ENCODE results near the gene ENDOU. TPM values are rescaled to one million over a fixed set of nuclear protein-coding genes. Genes with fewer than 3 reads are reported as not detected.

The ENDOU gene
- polyA plus RNA-seq, 3 donors = 0.17 to 0.40 TPM; not detected in 1

DNA sequence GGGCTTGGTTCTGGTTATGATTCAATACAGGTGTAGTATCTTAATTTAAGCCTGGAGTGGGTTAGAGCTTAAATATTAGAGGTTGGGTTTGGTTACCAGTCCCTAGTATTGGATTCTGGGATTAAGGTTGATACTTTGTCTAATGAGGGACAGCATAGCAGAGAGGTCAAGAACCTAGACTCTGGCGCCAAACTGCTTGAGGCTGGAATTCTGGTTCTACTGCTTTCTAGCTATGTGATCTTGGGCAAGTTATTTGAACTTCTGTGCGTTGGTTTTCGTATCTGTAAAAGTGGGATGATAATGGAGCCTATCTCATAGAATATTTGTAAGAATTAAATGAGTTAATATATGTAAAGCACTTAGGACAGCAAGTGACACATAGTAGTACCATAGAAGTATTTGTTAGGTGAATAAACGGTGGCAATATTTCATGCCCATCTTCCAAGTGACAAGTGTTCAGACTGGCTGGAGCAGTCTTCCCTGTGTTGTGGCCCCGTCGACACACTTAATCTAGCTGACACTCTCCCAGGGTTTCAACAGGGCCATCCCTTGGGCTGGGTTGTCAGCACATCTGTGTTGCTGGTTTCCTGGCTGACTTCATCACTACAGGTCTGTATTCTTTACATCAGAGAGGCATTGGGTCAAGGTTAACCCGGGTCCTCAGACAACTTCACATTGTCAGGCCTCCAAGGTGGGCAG, 3.0 kb downstream of the ENDOU start:
- Histone ChIP-seq H3K4me2 (replicated peaks; ENCODE audit: extremely low read depth, low read length, poor library complexity, severe bottlenecking) (no peak overlapping the region), H3K4me1 (ENCODE audit: control insufficient read depth in 1 of 2, insufficient read depth in 2 of 2, low read length in 2 of 2) (peaks cover 16 to 24% of the 10 kb centered on the region in 2 donors), H3K9me3 (replicated peaks in 1 of 2; ENCODE audit: control insufficient read depth in 1 of 2, insufficient read depth in 1 of 2, low read length in 2 of 2) (no peaks in the 10 kb centered on the region), H3K27ac (ENCODE audit: low read depth in 1 of 2, low read length in 2 of 2) (no peak overlapping the region), H3K36me3 (replicated peaks in 1 of 2; ENCODE audit: control insufficient read depth in 1 of 2, insufficient read depth in 2 of 2, low read length in 2 of 2) (peaks cover 0 to 27% of the 10 kb centered on the region in 2 donors), H3K9ac (ENCODE audit: insufficient read depth, low read length, poor library complexity, severe bottlenecking) (no peak overlapping the region), H3K27me3 (ENCODE audit: control insufficient read depth in 2 of 2, insufficient read depth in 2 of 2, low read length in 2 of 2) (no peaks in the 10 kb centered on the region), H3K79me2 (ENCODE audit: insufficient read depth, low read length) (no peaks in the 10 kb centered on the region), H4K20me1 (ENCODE audit: insufficient read depth, low read length) (no peaks in the 10 kb centered on the region), H2AFZ (ENCODE audit: insufficient read depth, low read depth, low read length, poor library complexity, severe bottlenecking) (no peak overlapping the region), H3K4me3 (replicated peaks in 1 of 3; ENCODE audit: low read depth in 2 of 3, low read length in 3 of 3) (no peak overlapping the region)
- intact Hi-C loops (cut with micrococcal nuclease) = no loop called here
- Mint-ChIP-seq H3K27ac (peak overlapping the region in 1 of 7 donors; percentile 5), H3K4me1 (peaks cover 26% of the 10 kb centered on the region), H3K27me3 (ENCODE audit: low read depth in 3 of 3) (peaks cover 4 to 15% (median 5%) of the 10 kb centered on the region in 3 donors), H3K36me3 (peaks cover 41 to 56% of the 10 kb centered on the region in 2 donors), H3K9me3 (peaks cover 0 to 4% (median 0%) of the 10 kb centered on the region in 7 donors), H3K4me3 (no peak overlapping the region)
- DNase-seq = no peak
- TF ChIP-seq, protein P1, sequence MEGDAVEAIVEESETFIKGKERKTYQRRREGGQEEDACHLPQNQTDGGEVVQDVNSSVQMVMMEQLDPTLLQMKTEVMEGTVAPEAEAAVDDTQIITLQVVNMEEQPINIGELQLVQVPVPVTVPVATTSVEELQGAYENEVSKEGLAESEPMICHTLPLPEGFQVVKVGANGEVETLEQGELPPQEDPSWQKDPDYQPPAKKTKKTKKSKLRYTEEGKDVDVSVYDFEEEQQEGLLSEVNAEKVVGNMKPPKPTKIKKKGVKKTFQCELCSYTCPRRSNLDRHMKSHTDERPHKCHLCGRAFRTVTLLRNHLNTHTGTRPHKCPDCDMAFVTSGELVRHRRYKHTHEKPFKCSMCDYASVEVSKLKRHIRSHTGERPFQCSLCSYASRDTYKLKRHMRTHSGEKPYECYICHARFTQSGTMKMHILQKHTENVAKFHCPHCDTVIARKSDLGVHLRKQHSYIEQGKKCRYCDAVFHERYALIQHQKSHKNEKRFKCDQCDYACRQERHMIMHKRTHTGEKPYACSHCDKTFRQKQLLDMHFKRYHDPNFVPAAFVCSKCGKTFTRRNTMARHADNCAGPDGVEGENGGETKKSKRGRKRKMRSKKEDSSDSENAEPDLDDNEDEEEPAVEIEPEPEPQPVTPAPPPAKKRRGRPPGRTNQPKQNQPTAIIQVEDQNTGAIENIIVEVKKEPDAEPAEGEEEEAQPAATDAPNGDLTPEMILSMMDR (IDR thresholded peaks at IDR 0.05) = no peak
- 92% methylated on average over 5 of the region's 7 CpGs for WGBS (ENCODE audit: insufficient coverage)

DNA sequence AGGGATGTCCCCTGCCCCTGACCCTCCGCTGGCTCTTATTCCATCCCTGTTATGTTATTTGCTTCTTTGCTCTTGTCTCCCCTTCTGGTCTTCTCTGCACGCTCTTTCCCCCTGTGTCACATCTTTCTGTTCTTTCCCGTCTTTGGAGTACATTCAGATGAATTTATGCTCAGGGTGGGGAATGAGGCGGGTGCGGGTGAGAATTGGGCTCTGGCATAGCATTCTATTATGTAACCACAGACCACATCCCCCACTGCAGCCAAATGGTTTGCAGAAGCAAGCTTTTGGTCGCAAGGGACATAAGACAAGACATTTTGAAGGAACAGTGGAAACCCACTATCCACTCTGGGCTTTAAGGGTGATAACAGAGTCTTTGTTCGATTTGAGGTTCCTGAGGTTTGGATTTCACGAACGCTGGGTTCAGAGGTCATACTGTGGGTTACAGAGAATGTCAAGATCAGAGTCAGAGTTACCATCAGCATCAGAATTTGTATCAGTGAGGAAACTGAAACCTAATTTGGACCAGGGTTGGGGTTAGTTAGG, 3.8 kb downstream of the ENDOU start:
- H3K4me1 ChIP-seq (ENCODE audit: control insufficient read depth in 1 of 2, insufficient read depth in 2 of 2, low read length in 2 of 2) = peaks cover 21 to 23% of the 10 kb centered on the region in 2 donors
- intact Hi-C loops (cut with micrococcal nuclease) = no loop called here
- H3K27ac ChIP-seq (ENCODE audit: low read depth in 1 of 2, low read length in 2 of 2) = no peak overlapping the region
- no peak overlapping the region for H3K4me3 ChIP-seq (replicated peaks in 1 of 3; ENCODE audit: low read depth in 2 of 3, low read length in 3 of 3)
- H3K79me2 ChIP-seq (ENCODE audit: insufficient read depth, low read length) = no peaks in the 10 kb centered on the region
- Mint-ChIP-seq H3K36me3 (peaks cover 41 to 59% of the 10 kb centered on the region in 2 donors), H3K27me3 (ENCODE audit: low read depth in 3 of 3) (peaks cover 6 to 14% (median 7%) of the 10 kb centered on the region in 3 donors), H3K27ac (peak overlapping the region in 1 of 7 donors; percentile 33), H3K4me3 (no peak overlapping the region), H3K4me1 (peaks cover 31% of the 10 kb centered on the region), H3K9me3 (peaks cover 0 to 4% (median 0%) of the 10 kb centered on the region in 7 donors)
- no peaks in the 10 kb centered on the region for H3K9me3 ChIP-seq (replicated peaks in 1 of 2; ENCODE audit: control insufficient read depth in 1 of 2, insufficient read depth in 1 of 2, low read length in 2 of 2)
- no peak overlapping the region for H2AFZ ChIP-seq (ENCODE audit: insufficient read depth, low read depth, low read length, poor library complexity, severe bottlenecking)
- peaks cover 0 to 27% of the 10 kb centered on the region in 2 donors for H3K36me3 ChIP-seq (replicated peaks in 1 of 2; ENCODE audit: control insufficient read depth in 1 of 2, insufficient read depth in 2 of 2, low read length in 2 of 2)
- no peak overlapping the region for H3K9ac ChIP-seq (ENCODE audit: insufficient read depth, low read length, poor library complexity, severe bottlenecking)
- DNase-seq = no peak
- H4K20me1 ChIP-seq (ENCODE audit: insufficient read depth, low read length) = peaks cover under 1% of the 10 kb centered on the region
- no peaks in the 10 kb centered on the region for H3K27me3 ChIP-seq (ENCODE audit: control insufficient read depth in 2 of 2, insufficient read depth in 2 of 2, low read length in 2 of 2)
- no peak overlapping the region for H3K4me2 ChIP-seq (replicated peaks; ENCODE audit: extremely low read depth, low read length, poor library complexity, severe bottlenecking)
- TF ChIP-seq, protein P1 (IDR thresholded peaks at IDR 0.05) = no peak
- 5% methylated on average over 2 of the region's 9 CpGs for WGBS (ENCODE audit: insufficient coverage)
